Measurements from ENCODE around the gene ZNF773.

The ZNF773 gene

GRCh38 chr19:57552432-57552831 lies 52.7 kb downstream of the ZNF773 start:
- DNase-seq = no peak
- intact Hi-C loops (cut with DNase I) = no loop called here

GRCh38 chr19:57557659-57558058 lies 57.9 kb downstream of the ZNF773 start:
- intact Hi-C loops (cut with DNase I) = no loop called here

More at GRCh38 chr19:57557659-57558058, 57.9 kb downstream of the ZNF773 start:
- DNase-seq = no peak

Measured in posterior cingulate gyrus (tissue), 11 donors.